ENCODE measurements around the gene HORMAD1. TPM values are rescaled to one million over a fixed set of nuclear protein-coding genes. Genes with fewer than 3 reads are reported as not detected.
"Not testable (repeated sequence)": the region's sequence is repeated elsewhere in the genome, so short reads cannot be mapped to it uniquely, and the experiment has no call there.

Gene HORMAD1
- total and polyA plus RNA-seq, 2 donors = 0.23 to 0.57 TPM

DNA sequence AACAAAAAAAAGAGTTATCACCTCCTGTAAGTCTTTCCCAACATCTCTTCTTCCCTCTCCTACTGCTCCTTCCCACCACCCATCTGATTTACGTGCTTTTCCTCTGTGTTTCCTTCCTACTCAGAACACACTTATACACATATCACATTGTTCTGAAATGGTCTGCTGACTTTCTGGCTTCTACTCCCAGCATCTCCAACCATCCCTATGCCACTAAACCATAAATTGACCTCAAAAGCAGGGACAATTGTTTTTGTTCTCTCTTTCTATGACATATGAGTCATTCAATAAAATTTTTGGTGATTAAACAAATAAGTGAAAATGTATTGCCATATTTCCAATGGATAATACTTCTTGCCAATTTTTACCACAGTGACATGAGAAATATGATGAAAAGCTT is 31.9 kb downstream of the HORMAD1 start:
- Histone ChIP-seq H3K27me3 (ENCODE audit: control insufficient read depth in 2 of 2, insufficient read depth in 1 of 2, low read length in 1 of 2) (no peaks in the 10 kb centered on the region), H3K4me3 (ENCODE audit: low read length in 2 of 2) (no peak overlapping the region), H3K36me3 (ENCODE audit: control insufficient read depth in 2 of 2, insufficient read depth in 2 of 2, low read length in 1 of 2) (peaks cover 16 to 36% of the 10 kb centered on the region in 2 donors), H3K27ac (ENCODE audit: low read depth in 1 of 2, low read length in 1 of 2) (no peak overlapping the region), H3K9me3 (ENCODE audit: control insufficient read depth in 2 of 2, insufficient read depth in 1 of 2, low read length in 1 of 2) (no peaks in the 10 kb centered on the region), H3K4me1 (ENCODE audit: control insufficient read depth in 2 of 2, insufficient read depth in 2 of 2, low read length in 2 of 2) (no peaks in the 10 kb centered on the region)
- 95% methylated on average over 1 of the region's 1 CpG for WGBS
- no peak for DNase-seq (ENCODE audit: low read depth in 6 of 9, low spot score in 9 of 9)

GRCh38 chr1:150686275-150686674 is 34.4 kb downstream of the HORMAD1 start:
- WGBS = over 99% methylated on average over 3 of the region's 3 CpGs
- Histone ChIP-seq H3K4me1 (ENCODE audit: control insufficient read depth in 2 of 2, insufficient read depth in 2 of 2, low read length in 2 of 2) (no peaks in the 10 kb centered on the region), H3K27me3 (ENCODE audit: control insufficient read depth in 2 of 2, insufficient read depth in 1 of 2, low read length in 1 of 2) (no peaks in the 10 kb centered on the region), H3K36me3 (ENCODE audit: control insufficient read depth in 2 of 2, insufficient read depth in 2 of 2, low read length in 1 of 2) (peaks cover 13 to 24% of the 10 kb centered on the region in 2 donors), H3K4me3 (ENCODE audit: low read length in 2 of 2) (no peak overlapping the region), H3K9me3 (ENCODE audit: control insufficient read depth in 2 of 2, insufficient read depth in 1 of 2, low read length in 1 of 2) (no peaks in the 10 kb centered on the region), H3K27ac (ENCODE audit: low read depth in 1 of 2, low read length in 1 of 2) (no peak overlapping the region)
- DNase-seq (ENCODE audit: low read depth in 6 of 9, low spot score in 9 of 9) = no peak

DNA sequence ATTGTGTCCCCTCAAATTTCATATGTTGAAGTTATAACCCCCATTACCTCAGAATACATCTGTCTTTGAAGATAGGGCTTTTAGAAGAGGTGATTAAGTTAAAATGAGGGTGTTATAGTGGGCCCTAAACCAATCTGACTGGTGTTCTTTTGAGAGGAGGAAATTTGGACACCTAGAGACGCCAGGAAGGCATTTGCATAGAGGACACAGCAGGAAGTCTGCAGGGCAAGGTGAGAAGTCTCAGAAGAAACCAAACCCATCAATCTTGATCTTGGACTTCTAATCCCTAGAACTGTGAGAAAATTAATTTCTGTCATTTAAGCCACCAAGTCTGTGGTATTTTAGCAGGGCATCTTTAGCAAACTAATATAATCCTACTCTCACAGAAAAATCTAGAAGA is 36.8 kb downstream of the HORMAD1 start:
- H3K36me3 ChIP-seq (ENCODE audit: control insufficient read depth in 2 of 2, insufficient read depth in 2 of 2, low read length in 1 of 2) = peaks cover 16 to 19% of the 10 kb centered on the region in 2 donors
- DNase-seq (ENCODE audit: low read depth in 6 of 9, low spot score in 9 of 9) = no peak
- no peaks in the 10 kb centered on the region for H3K27me3 ChIP-seq (ENCODE audit: control insufficient read depth in 2 of 2, insufficient read depth in 1 of 2, low read length in 1 of 2)
- 81% methylated on average over 1 of the region's 1 CpG for WGBS
- H3K9me3 ChIP-seq (ENCODE audit: control insufficient read depth in 2 of 2, insufficient read depth in 1 of 2, low read length in 1 of 2) = no peaks in the 10 kb centered on the region
- H3K4me1 ChIP-seq (ENCODE audit: control insufficient read depth in 2 of 2, insufficient read depth in 2 of 2, low read length in 2 of 2) = no peaks in the 10 kb centered on the region
- no peak overlapping the region for H3K27ac ChIP-seq (ENCODE audit: low read depth in 1 of 2, low read length in 1 of 2)
- H3K4me3 ChIP-seq (ENCODE audit: low read length in 2 of 2) = no peak overlapping the region

GRCh38 chr1:150678988-150679387 is 41.7 kb downstream of the HORMAD1 start:
- DNase-seq (ENCODE audit: low read depth in 6 of 9, low spot score in 9 of 9) = no peak
- H3K36me3 ChIP-seq (ENCODE audit: control insufficient read depth in 2 of 2, insufficient read depth in 2 of 2, low read length in 1 of 2) = peaks cover 4 to 14% of the 10 kb centered on the region in 2 donors
- no peaks in the 10 kb centered on the region for H3K4me1 ChIP-seq (ENCODE audit: control insufficient read depth in 2 of 2, insufficient read depth in 2 of 2, low read length in 2 of 2)
- no peaks in the 10 kb centered on the region for H3K27me3 ChIP-seq (ENCODE audit: control insufficient read depth in 2 of 2, insufficient read depth in 1 of 2, low read length in 1 of 2)
- no peak overlapping the region for H3K4me3 ChIP-seq (ENCODE audit: low read length in 2 of 2)
- 99% methylated on average over 1 of the region's 1 CpG for WGBS
- no peak overlapping the region for H3K27ac ChIP-seq (ENCODE audit: low read depth in 1 of 2, low read length in 1 of 2)
- no peaks in the 10 kb centered on the region for H3K9me3 ChIP-seq (ENCODE audit: control insufficient read depth in 2 of 2, insufficient read depth in 1 of 2, low read length in 1 of 2)

GRCh38 chr1:150674881-150675280 is 45.8 kb downstream of the HORMAD1 start:
- WGBS = 97% methylated on average over 4 of the region's 4 CpGs
- H3K9me3 ChIP-seq (ENCODE audit: control insufficient read depth in 2 of 2, insufficient read depth in 1 of 2, low read length in 1 of 2) = no peaks in the 10 kb centered on the region

GRCh38 chr1:150663321-150663720 is 57.4 kb downstream of the HORMAD1 start:
- Histone ChIP-seq H3K4me3 (ENCODE audit: low read length in 2 of 2) (no peak overlapping the region), H3K9me3 (ENCODE audit: control insufficient read depth in 2 of 2, insufficient read depth in 1 of 2, low read length in 1 of 2) (no peaks in the 10 kb centered on the region), H3K27me3 (ENCODE audit: control insufficient read depth in 2 of 2, insufficient read depth in 1 of 2, low read length in 1 of 2) (no peaks in the 10 kb centered on the region), H3K4me1 (ENCODE audit: control insufficient read depth in 2 of 2, insufficient read depth in 2 of 2, low read length in 2 of 2) (no peaks in the 10 kb centered on the region), H3K36me3 (ENCODE audit: control insufficient read depth in 2 of 2, insufficient read depth in 2 of 2, low read length in 1 of 2) (peaks cover 4 to 33% of the 10 kb centered on the region in 2 donors), H3K27ac (ENCODE audit: low read depth in 1 of 2, low read length in 1 of 2) (no peak overlapping the region)
- no peak for DNase-seq (ENCODE audit: low read depth in 6 of 9, low spot score in 9 of 9)
- 99% methylated on average over 7 of the region's 7 CpGs for WGBS

More at GRCh38 chr1:150674881-150675280, 45.8 kb downstream of the HORMAD1 start:
- Histone ChIP-seq H3K27me3 (ENCODE audit: control insufficient read depth in 2 of 2, insufficient read depth in 1 of 2, low read length in 1 of 2) (no peaks in the 10 kb centered on the region), H3K4me1 (ENCODE audit: control insufficient read depth in 2 of 2, insufficient read depth in 2 of 2, low read length in 2 of 2) (no peaks in the 10 kb centered on the region), H3K36me3 (ENCODE audit: control insufficient read depth in 2 of 2, insufficient read depth in 2 of 2, low read length in 1 of 2) (peaks cover 4 to 10% of the 10 kb centered on the region in 2 donors), H3K4me3 (ENCODE audit: low read length in 2 of 2) (no peak overlapping the region), H3K27ac (ENCODE audit: low read depth in 1 of 2, low read length in 1 of 2) (no peak overlapping the region)
- no peak for DNase-seq (ENCODE audit: low read depth in 6 of 9, low spot score in 9 of 9)

DNA sequence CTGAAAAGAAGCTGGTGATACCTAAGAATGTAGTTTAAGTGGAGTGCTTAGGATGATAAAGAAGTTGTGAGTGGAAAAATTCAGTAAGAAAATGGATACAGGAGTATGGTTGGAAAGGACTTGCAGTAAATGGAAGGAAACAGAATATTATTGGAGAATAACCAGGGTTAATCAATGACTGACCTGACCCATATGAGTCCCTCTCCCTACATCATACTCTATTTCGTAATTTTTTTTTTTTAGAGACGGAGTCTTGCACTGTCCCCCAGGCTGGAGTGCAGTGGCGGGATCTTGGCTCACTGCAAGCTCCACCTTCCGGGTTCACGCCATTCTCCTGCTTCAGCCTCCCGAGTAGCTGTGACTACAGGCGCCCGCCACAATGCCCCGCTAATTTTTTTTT is 57.9 kb downstream of the HORMAD1 start:
- 96% methylated on average over 9 of the region's 9 CpGs for WGBS
- H3K36me3 ChIP-seq (ENCODE audit: control insufficient read depth in 2 of 2, insufficient read depth in 2 of 2, low read length in 1 of 2) = peaks cover 4 to 29% of the 10 kb centered on the region in 2 donors
- no peaks in the 10 kb centered on the region for H3K27me3 ChIP-seq (ENCODE audit: control insufficient read depth in 2 of 2, insufficient read depth in 1 of 2, low read length in 1 of 2)
- no peak overlapping the region for H3K27ac ChIP-seq (ENCODE audit: low read depth in 1 of 2, low read length in 1 of 2)
- DNase-seq (ENCODE audit: low read depth in 6 of 9, low spot score in 9 of 9) = no peak
- no peaks in the 10 kb centered on the region for H3K4me1 ChIP-seq (ENCODE audit: control insufficient read depth in 2 of 2, insufficient read depth in 2 of 2, low read length in 2 of 2)
- no peaks in the 10 kb centered on the region for H3K9me3 ChIP-seq (ENCODE audit: control insufficient read depth in 2 of 2, insufficient read depth in 1 of 2, low read length in 1 of 2)
- no peak overlapping the region for H3K4me3 ChIP-seq (ENCODE audit: low read length in 2 of 2)

DNA sequence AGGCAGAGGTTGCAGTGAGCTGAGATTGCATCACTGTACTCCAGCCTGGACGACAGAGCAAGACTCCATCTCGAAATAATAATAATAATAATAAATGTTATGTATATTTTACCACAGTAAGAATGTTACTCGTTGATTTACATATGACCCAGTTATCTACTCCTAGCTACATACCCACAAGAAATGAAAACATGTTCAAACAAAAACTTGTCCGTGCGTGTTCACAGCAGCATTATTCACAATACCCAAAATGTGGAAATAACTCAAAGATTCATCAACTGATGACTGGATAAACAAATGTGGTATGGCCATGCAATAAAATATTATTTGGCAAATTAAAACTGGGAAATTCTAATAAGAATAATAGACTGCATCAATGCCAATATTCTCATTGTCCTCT is 59.5 kb downstream of the HORMAD1 start:
- H3K36me3 ChIP-seq (ENCODE audit: control insufficient read depth in 2 of 2, insufficient read depth in 2 of 2, low read length in 1 of 2) = peaks cover 4 to 28% of the 10 kb centered on the region in 2 donors
- H3K27me3 ChIP-seq (ENCODE audit: control insufficient read depth in 2 of 2, insufficient read depth in 1 of 2, low read length in 1 of 2) = no peaks in the 10 kb centered on the region
- no peaks in the 10 kb centered on the region for H3K4me1 ChIP-seq (ENCODE audit: control insufficient read depth in 2 of 2, insufficient read depth in 2 of 2, low read length in 2 of 2)
- no peaks in the 10 kb centered on the region for H3K9me3 ChIP-seq (ENCODE audit: control insufficient read depth in 2 of 2, insufficient read depth in 1 of 2, low read length in 1 of 2)
- WGBS = 96% methylated on average over 5 of the region's 5 CpGs
- no peak overlapping the region for H3K27ac ChIP-seq (ENCODE audit: low read depth in 1 of 2, low read length in 1 of 2)
- H3K4me3 ChIP-seq (ENCODE audit: low read length in 2 of 2) = no peak overlapping the region
- DNase-seq (ENCODE audit: low read depth in 6 of 9, low spot score in 9 of 9) = no peak

DNA sequence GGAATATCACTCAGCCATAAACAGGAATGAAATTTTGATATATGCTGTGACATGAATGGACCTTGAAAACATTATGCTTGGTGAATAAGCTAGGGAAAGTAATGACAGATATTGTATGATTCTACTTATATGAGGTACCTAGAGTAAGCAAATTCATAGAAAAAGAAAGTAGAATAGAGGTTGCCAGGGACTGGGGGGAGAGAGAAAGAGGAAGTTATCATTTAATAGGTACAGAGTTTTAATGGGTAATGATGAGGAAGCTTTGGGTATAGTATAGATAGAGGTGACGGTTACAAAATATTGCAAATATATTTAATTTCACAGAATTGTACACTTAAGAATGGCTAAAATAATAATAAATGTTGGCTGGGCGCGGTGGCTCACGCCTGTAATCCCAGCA is 60.1 kb downstream of the HORMAD1 start:
- H3K4me3 ChIP-seq (ENCODE audit: low read length in 2 of 2) = no peak overlapping the region
- H3K4me1 ChIP-seq (ENCODE audit: control insufficient read depth in 2 of 2, insufficient read depth in 2 of 2, low read length in 2 of 2) = no peaks in the 10 kb centered on the region
- H3K36me3 ChIP-seq (ENCODE audit: control insufficient read depth in 2 of 2, insufficient read depth in 2 of 2, low read length in 1 of 2) = peaks cover 4 to 28% of the 10 kb centered on the region in 2 donors
- WGBS = over 99% methylated on average over 4 of the region's 4 CpGs
- no peak for DNase-seq (ENCODE audit: low read depth in 6 of 9, low spot score in 9 of 9)
- H3K9me3 ChIP-seq (ENCODE audit: control insufficient read depth in 2 of 2, insufficient read depth in 1 of 2, low read length in 1 of 2) = no peaks in the 10 kb centered on the region
- no peak overlapping the region for H3K27ac ChIP-seq (ENCODE audit: low read depth in 1 of 2, low read length in 1 of 2)
- H3K27me3 ChIP-seq (ENCODE audit: control insufficient read depth in 2 of 2, insufficient read depth in 1 of 2, low read length in 1 of 2) = no peaks in the 10 kb centered on the region

DNA sequence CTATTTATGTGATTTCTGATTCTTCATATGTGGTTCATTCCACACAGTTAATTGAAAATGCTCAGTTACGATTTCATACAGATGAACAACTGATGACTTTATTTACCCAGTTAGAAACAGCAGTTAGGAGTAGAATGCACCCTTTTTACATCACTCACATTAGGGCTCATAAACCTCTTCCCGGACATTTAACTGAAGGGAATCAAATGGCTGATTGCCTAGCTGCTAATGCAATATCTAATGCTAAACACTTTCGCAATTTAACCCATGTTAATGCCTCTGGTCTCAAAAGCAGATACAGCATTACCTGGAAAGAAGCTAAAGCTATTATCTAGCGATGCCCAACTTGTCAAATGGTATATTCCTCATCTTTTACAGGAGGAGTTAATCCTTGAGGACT is 63.6 kb downstream of the HORMAD1 start:
- not testable (repeated sequence) for H3K4me1 ChIP-seq (ENCODE audit: control insufficient read depth in 2 of 2, insufficient read depth in 2 of 2, low read length in 2 of 2); DNase-seq (ENCODE audit: low read depth in 6 of 9, low spot score in 9 of 9); H3K4me3 ChIP-seq (ENCODE audit: low read length in 2 of 2); H3K27ac ChIP-seq (ENCODE audit: low read depth in 1 of 2, low read length in 1 of 2); H3K9me3 ChIP-seq (ENCODE audit: control insufficient read depth in 2 of 2, insufficient read depth in 1 of 2, low read length in 1 of 2); H3K27me3 ChIP-seq (ENCODE audit: control insufficient read depth in 2 of 2, insufficient read depth in 1 of 2, low read length in 1 of 2)
- 98% methylated on average over 4 of the region's 4 CpGs for WGBS
- H3K36me3 ChIP-seq (ENCODE audit: control insufficient read depth in 2 of 2, insufficient read depth in 2 of 2, low read length in 1 of 2) = peaks cover 4 to 23% of the 10 kb centered on the region in 2 donors
